EH (cell line): ENCODE data around the gene TTC8.
"Not testable (repeated sequence)": the region's sequence is repeated elsewhere in the genome, so short reads cannot be mapped to it uniquely, and the experiment has no call there.

Source experiments
- DNase-seq: peaks from one replicate; pipeline ENCODE4 v3.0.0-alpha.2; 2015; ENCODE audit warnings: low read depth

TTC8 gene

GRCh38 chr14:88825078-88825458 lies 617 bp downstream of the TTC8 start:
- DNase-seq: peak; percentile 20

GRCh38 chr14:88825503-88825902 lies 1.1 kb downstream of the TTC8 start:
- DNase-seq: no peak

DNA sequence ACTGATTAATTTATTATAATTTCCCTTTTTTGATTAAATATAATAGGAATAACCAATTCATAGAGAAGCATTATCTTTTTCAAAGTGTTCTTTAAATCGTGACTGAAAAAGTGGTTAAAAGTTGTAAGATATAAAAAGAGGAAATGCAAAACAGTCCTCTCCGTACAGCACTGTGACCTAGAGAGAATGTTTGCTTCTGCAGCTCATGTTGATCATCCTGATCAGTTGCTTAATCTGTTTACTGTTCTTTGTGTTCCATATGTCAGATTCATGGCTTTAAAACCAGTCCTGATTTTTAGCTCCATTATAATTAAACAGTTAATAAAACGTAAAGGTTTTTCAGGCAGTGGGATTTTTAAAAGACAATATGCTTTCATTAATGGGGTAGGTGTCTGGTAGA lies 4.7 kb downstream of the TTC8 start:
- DNase-seq: no peak

DNA sequence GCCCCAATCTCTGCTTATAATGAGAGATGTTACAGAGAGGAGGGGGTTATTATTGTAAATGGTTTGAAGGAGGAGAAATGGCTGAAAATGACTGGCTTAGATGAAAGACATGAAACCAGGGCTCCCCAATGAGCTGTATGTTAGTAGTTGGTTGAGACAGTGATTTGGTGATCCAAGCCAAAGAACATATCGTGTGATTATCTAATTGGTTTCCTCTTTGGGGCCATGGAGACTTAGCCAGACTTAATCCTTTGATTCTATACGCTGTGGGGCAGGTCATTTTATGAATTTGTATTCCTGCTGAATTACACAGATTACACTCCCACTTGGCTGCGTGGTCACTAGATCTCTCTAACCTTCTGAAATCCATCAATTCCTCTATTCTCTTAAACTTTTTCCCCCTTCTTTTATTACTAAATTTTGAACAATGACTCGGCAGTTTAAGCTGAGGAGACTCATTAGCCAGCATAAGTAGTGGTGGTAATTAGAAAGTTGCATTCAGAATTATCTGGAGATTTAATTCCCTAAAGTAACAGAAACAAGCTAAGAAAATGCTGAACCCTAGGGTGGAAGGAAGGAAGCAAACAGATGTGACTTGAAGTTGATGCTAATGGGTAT lies 5.3 kb downstream of the TTC8 start:
- no peak for DNase-seq

- peak; percentile 81 for DNase-seq
These were observed 6.8 kb downstream of the TTC8 start for GRCh38 chr14:88831284-88831683.

DNA sequence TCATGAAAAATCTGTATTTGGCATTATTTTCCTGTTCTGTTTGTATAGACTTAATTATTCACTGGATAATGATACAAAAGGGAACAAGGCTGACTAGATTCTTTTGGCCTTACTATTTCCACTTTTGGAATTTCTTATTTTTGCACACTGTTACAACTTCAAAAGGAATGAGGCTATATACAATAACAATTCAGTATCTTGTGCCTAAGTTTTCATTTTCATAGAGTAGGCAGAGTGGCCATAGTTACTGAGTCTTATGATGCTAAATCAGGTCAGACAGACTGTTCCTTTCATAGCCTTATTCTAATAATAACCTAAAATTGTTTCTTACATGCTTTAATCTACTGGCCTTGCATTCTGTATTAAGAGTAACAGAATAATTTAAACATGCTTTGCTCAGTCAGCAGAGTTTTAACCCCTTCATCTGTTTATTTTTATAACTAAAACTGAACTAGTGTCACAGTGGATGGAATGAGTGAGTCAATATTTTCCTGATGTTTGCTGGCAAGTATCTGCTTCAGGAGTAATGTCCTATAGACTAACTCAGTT lies 10.5 kb downstream of the TTC8 start:
- DNase-seq: peak; percentile 84

DNA sequence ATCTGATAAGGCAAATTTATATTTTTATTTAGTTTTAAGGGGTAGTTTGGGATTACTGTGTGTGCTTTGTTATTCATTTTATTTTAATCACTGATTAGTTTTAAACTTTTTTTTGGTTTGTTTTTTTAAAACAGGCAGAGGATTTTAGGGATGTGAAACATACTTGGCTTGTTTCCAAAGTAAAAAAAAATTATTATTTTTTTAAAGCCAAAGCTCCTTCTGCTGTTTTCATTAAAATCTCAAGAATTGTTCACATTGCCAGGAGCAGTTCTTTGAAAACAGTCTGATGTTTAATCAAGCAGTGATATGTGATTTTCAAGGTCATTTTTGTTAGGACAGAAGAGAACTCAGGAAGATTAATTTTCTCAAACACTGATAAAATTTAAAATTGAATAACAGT lies 11.2 kb downstream of the TTC8 start:
- DNase-seq: peak; percentile 34

DNA sequence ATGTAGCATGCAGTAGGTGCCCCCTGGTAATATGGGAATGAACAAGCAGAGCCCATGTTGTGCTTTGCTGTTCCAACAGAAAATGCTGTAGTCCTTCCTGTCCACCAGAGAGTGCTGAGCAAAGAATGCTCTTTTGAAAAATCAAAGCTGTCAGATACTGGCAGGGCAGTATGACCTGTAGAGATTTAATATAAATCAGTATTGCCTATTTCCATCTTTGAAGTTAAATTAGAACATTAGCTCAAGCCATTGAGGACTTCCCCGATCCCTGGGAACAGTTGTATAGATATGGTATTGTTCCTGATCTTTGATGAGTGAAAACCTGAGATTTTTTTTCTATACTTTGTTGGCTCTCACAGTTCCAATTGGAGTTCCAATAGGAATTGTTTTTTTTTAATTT lies 13.0 kb downstream of the TTC8 start:
- no peak for DNase-seq

DNA sequence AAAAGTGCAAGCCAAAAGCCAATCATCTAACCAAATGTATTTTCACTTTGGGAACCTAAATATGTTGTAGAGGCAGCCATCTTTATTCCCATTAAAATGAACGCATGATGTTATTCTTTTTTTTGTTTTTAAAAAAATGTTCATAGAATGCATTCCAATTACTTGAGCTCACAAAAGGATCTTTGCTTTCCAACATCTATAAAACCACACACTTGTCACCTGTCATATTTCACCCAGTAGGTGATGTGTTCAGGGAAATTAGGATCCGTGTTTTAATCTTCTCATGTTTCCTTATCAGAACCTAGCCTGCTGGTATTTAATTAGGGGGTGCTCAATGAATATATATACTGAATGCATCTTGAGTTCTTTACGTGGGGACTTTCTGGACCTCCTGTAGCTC lies 13.6 kb downstream of the TTC8 start:
- no peak for DNase-seq

GRCh38 chr14:88840926-88841325 lies 16.5 kb downstream of the TTC8 start:
- DNase-seq: no peak

DNA sequence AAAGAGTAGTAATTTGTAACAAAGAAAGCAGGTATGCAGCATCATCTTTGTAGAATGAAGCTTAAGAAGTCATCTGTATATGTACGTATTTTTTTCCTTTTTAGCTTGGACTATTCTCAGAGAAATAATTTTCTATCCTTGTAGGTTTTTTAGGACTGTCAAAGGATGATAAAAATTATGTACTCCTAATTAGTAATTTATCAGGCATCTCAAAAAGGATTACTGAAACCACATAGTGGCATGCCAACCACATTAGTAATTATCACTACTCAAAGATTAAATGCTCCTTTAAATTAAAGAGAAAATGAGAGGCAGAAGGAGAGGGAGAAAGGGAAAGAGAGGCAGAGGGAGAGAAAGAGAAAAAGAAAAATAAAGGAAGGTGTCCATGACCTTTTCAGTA lies 17.3 kb downstream of the TTC8 start:
- DNase-seq: peak; percentile 62

GRCh38 chr14:88842414-88842813 lies 18.0 kb downstream of the TTC8 start:
- peak; percentile 25 for DNase-seq

DNA sequence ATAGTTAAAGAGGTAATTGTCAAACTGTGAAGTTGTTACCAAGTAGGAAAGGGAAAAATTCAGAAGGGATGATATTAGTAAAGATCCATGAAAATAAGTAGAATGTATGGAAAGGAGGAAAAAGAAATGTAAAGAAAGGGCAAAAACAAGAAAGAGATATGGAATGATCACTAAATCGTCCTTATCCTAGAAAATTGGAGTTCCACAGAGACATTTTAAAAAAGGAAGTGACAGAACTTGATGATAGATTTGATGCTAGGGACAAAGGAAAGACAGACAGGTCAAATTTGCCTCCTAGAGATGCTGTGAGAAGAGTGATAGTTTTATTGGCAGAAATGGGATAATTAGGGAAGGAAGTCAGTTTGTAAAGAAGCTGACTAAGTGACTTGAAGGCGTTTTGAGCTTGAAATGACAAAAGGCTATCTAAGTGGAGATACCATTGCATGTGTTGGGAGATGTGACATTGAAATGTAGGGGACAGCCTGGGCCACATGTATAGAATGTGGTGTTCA lies 20.6 kb downstream of the TTC8 start:
- no peak for DNase-seq

DNA sequence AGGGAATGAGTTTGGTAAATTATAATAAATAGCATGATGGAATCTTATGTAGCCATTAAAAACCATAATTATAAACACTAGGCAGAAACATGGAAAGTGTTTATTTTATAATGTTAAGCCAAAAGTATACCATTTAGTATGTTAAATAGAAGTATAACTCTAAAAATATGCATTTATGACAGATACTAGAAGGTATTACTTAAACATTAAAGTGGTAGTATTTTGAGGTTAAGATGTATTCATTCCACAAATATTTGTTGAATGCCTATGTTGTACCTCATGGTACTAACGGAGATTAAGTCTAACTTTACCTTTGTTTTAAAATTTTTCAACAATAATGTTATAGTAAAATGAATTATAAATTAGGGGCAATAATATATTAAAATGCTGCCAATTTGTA lies 24.1 kb downstream of the TTC8 start:
- no peak for DNase-seq

- no peak for DNase-seq
These were observed 25.3 kb downstream of the TTC8 start for GRCh38 chr14:88849716-88850115.

GRCh38 chr14:88851587-88851986 lies 27.1 kb downstream of the TTC8 start:
- DNase-seq: no peak

DNA sequence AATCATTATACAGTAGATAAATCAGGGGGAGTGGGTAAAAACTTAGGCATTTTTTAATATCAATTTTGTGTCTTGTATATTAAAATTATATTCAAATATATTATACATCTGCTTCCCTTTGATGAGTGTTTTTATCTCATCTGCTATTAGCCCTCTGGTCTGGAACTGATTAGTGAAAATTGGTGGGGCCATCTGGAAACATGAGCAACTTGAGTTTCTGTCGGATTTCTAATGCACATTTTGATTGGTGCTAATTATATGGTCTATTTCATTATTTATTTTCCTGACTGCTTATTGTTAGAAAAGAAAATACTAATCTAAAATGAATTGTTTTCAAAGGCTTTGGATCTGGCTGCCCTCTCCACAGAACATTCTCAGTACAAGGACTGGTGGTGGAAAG lies 28.2 kb downstream of the TTC8 start:
- no peak for DNase-seq

DNA sequence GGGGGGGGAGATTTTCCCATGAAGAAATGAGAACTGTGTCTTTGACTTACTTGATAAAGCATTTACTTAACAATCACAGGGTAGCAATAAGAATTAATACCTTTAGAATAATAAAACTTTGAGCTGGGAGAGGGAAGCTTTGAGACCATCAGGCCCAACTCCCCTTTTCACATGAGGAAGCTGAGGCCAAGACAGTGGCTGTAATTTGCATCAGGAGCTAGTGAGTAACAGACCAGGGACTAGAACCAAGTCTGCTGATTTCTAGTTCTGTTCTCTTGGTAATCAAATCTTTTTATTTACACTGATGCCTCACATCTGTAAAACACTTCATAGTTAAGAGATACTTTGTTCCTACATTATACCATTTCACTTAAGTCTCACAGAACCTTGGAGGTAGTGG lies 28.7 kb downstream of the TTC8 start:
- no peak for DNase-seq

- peak; percentile 91 for DNase-seq
These were observed 32.4 kb downstream of the TTC8 start for GRCh38 chr14:88856786-88857366.

DNA sequence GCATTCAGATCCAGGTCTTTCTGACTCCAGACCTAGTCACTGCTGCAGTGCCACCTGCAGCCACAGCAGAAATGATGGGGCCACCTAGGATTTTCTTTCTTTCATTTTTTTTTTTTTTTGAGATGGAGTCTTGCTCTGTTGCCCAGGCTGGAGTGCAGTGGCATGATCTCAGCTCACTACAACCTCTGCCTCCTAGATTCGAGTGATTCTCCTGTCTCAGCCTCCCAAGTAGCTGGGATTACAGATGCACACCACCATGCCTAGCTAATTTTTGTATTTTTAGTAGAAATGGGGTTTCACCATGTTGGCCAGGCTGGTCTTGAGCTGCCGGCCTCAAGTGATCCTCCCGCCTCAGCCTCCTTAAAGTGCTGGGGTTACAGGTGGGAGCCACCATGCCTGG lies 33.4 kb downstream of the TTC8 start:
- not testable (repeated sequence) for DNase-seq

DNA sequence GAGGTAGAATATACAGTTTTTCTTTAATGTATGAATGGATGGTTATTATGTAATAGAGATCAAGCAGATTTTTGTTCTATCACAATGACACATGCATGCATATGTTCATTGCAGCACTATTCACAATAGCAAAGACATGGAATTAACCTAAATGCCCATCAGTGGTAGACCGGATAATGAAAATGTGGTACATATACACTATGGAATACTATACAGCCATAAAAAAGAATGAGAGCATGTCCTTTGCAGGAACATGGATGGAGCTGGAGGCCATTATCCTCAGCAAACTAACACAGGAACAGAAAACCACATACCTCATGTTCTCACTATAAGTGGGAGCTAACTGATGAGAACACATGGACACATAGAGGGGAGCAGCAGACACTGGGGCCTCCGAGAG lies 34.7 kb downstream of the TTC8 start:
- not testable (repeated sequence) for DNase-seq

GRCh38 chr14:88863167-88863566 lies 38.7 kb downstream of the TTC8 start:
- no peak for DNase-seq

DNA sequence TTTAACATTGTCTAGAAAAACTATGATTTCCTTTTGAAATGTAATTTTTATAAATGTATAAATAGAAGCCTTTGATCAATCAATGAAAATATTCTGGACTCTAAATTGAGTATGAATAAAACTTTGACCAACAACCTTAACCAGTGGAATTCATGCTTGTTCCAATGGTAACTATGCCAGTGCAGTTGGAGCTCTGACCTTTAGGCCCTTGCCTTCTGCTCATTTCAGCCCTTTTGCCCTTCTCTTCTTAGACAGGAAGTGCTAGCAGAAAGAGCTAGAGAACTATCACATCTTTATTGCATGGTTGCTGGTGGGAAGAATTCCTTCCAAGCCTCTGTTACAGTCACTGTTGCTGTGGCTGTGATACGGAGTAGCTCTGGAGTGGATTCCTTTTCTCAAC lies 39.7 kb downstream of the TTC8 start:
- peak; percentile 26 for DNase-seq

GRCh38 chr14:88866305-88866704 lies 41.9 kb downstream of the TTC8 start:
- peak; percentile 48 for DNase-seq
